Measurements from ENCODE around the gene AFP. TPM values are rescaled to one million over a fixed set of nuclear protein-coding genes. Genes with fewer than 3 reads are reported as not detected.

The AFP gene
- polyA plus RNA-seq, 1 donor (not counting 4 experiments of a cell fraction or from before 2014, with no cell fraction given) = 1.8 TPM

DNA sequence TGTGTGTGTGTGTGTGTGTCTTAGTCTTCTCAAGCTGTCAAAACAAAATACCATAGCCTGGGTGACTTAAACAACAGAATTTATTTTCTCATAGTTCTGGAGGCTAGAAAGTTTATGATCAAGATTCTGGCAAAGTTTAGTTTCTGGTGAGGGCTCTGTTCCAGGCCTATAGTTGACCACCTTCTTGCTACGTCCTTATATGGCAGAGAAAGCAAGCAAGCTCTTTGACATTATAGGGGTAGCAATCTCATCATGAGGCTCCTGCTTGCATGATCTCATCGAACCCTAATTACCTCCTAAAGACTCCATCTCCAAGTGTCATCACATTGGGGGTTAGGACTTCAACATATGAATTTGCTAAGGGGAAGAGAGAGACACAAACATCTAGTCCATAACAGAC lies 6.9 kb upstream of the AFP start:
- H3K27me3 ChIP-seq (ENCODE audit: control insufficient read depth, extremely low read depth, insufficient read depth, low read length) = no peaks in the 10 kb centered on the region
- TF ChIP-seq, protein P1, sequence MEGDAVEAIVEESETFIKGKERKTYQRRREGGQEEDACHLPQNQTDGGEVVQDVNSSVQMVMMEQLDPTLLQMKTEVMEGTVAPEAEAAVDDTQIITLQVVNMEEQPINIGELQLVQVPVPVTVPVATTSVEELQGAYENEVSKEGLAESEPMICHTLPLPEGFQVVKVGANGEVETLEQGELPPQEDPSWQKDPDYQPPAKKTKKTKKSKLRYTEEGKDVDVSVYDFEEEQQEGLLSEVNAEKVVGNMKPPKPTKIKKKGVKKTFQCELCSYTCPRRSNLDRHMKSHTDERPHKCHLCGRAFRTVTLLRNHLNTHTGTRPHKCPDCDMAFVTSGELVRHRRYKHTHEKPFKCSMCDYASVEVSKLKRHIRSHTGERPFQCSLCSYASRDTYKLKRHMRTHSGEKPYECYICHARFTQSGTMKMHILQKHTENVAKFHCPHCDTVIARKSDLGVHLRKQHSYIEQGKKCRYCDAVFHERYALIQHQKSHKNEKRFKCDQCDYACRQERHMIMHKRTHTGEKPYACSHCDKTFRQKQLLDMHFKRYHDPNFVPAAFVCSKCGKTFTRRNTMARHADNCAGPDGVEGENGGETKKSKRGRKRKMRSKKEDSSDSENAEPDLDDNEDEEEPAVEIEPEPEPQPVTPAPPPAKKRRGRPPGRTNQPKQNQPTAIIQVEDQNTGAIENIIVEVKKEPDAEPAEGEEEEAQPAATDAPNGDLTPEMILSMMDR (optimal IDR thresholded peaks at IDR 0.05 in 1 of 3, IDR thresholded peaks at IDR 0.05 in 1 of 3, conservative IDR thresholded peaks at IDR 0.05 in 1 of 3; ENCODE audit: extremely low read depth in 1 of 3, insufficient read depth in 2 of 3, low read length in 3 of 3) = no peak
- TF ChIP-seq EZH2 (IDR thresholded peaks at IDR 0.05; ENCODE audit: low read length) = no peak
- no peak overlapping the region for H3K9ac ChIP-seq (ENCODE audit: control insufficient read depth, extremely low read depth, insufficient read depth, low read length)
- H3K4me3 ChIP-seq (ENCODE audit: control insufficient read depth in 2 of 3, extremely low read depth in 1 of 3, insufficient read depth in 2 of 3, low read depth in 1 of 3, low read length in 3 of 3) = no peak overlapping the region
- dilution Hi-C loops (cut with MboI; ENCODE audit: extremely low pct_ligation_motif_present, low sequenced_read_pairs) = no loop called here
- no peak overlapping the region for H3K27ac ChIP-seq (ENCODE audit: control insufficient read depth, insufficient read depth, low read length)
- no peaks in the 10 kb centered on the region for H3K9me1 ChIP-seq (ENCODE audit: control insufficient read depth, extremely low read depth, insufficient read depth, low read length)
- no peaks in the 10 kb centered on the region for H3K79me2 ChIP-seq (ENCODE audit: control insufficient read depth, insufficient read depth, low read length)
- no peaks in the 10 kb centered on the region for H4K20me1 ChIP-seq (ENCODE audit: control insufficient read depth, extremely low read depth, insufficient read depth, low read length)
- no peak overlapping the region for H2AFZ ChIP-seq (ENCODE audit: control insufficient read depth, low read length)
- no peak for DNase-seq (ENCODE audit: low read depth, low spot score)
- no peak overlapping the region for H3K4me2 ChIP-seq (ENCODE audit: control insufficient read depth, extremely low read depth, insufficient read depth, low read depth, low read length)
- H3K9me3 ChIP-seq (ENCODE audit: control insufficient read depth, low read depth, low read length) = no peaks in the 10 kb centered on the region
- no peaks in the 10 kb centered on the region for H3K36me3 ChIP-seq (ENCODE audit: control insufficient read depth in 2 of 2, extremely low read depth in 1 of 2, insufficient read depth in 2 of 2, low read length in 2 of 2)
- no peak for FAIRE-seq
- no peaks in the 10 kb centered on the region for H3K4me1 ChIP-seq (ENCODE audit: control insufficient read depth, extremely low read depth, insufficient read depth, low read length)

DNA sequence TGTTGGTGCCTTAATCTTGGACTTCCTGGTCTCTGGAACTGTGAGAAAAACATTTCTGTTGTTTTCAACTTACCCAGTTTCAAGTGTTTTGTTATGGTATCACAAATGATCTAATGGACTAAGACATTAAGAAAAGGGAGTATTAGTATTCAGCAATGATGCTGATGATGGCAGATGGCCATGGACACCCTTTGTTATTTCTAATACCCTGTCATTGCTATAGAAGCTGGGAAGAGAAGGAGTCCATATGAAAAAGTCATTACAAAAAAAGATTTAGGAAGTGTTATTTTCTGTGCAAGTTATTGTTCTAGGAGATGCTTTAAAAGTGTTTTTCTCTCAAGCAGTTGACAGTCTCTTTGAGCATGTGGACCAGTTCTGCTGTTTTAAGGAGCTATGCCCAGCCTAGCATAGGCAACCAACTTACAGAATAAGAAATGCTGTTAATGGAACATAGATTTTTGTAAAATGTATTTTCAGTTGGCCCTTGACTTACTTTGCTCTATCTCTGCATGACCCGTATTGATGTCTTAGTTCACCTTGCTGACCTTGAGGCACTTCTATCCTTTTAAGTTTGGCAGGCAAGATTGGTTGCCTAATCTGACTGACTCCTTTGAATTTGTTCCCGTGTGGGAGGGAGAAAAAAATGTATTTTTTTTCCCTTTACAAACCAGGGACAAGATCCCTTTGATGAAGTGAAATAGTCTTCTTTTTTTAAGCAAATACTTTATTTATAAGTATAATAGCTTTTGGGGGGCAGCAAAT lies 6.0 kb upstream of the AFP start:
- H3K36me3 ChIP-seq (ENCODE audit: control insufficient read depth in 2 of 2, extremely low read depth in 1 of 2, insufficient read depth in 2 of 2, low read length in 2 of 2) = no peaks in the 10 kb centered on the region
- TF ChIP-seq EZH2 (IDR thresholded peaks at IDR 0.05; ENCODE audit: low read length) = no peak
- TF ChIP-seq, protein P1 (optimal IDR thresholded peaks at IDR 0.05 in 1 of 3, IDR thresholded peaks at IDR 0.05 in 1 of 3, conservative IDR thresholded peaks at IDR 0.05 in 1 of 3; ENCODE audit: extremely low read depth in 1 of 3, insufficient read depth in 2 of 3, low read length in 3 of 3) = no peak
- no peak overlapping the region for H3K9ac ChIP-seq (ENCODE audit: control insufficient read depth, extremely low read depth, insufficient read depth, low read length)
- no peak overlapping the region for H3K4me3 ChIP-seq (ENCODE audit: control insufficient read depth in 2 of 3, extremely low read depth in 1 of 3, insufficient read depth in 2 of 3, low read depth in 1 of 3, low read length in 3 of 3)
- H3K27ac ChIP-seq (ENCODE audit: control insufficient read depth, insufficient read depth, low read length) = no peak overlapping the region
- no peak overlapping the region for H2AFZ ChIP-seq (ENCODE audit: control insufficient read depth, low read length)
- no peaks in the 10 kb centered on the region for H3K9me1 ChIP-seq (ENCODE audit: control insufficient read depth, extremely low read depth, insufficient read depth, low read length)
- FAIRE-seq = no peak
- no peak overlapping the region for H3K4me2 ChIP-seq (ENCODE audit: control insufficient read depth, extremely low read depth, insufficient read depth, low read depth, low read length)
- no peaks in the 10 kb centered on the region for H3K9me3 ChIP-seq (ENCODE audit: control insufficient read depth, low read depth, low read length)
- no peaks in the 10 kb centered on the region for H4K20me1 ChIP-seq (ENCODE audit: control insufficient read depth, extremely low read depth, insufficient read depth, low read length)
- dilution Hi-C loops (cut with MboI; ENCODE audit: extremely low pct_ligation_motif_present, low sequenced_read_pairs) = no loop called here
- no peaks in the 10 kb centered on the region for H3K4me1 ChIP-seq (ENCODE audit: control insufficient read depth, extremely low read depth, insufficient read depth, low read length)
- H3K79me2 ChIP-seq (ENCODE audit: control insufficient read depth, insufficient read depth, low read length) = no peaks in the 10 kb centered on the region
- H3K27me3 ChIP-seq (ENCODE audit: control insufficient read depth, extremely low read depth, insufficient read depth, low read length) = no peaks in the 10 kb centered on the region
- no peak for DNase-seq (ENCODE audit: low read depth, low spot score)

Data from keratinocyte (primary cell).